Measurements from ENCODE around the gene HTR4. TPM values are rescaled to one million over a fixed set of nuclear protein-coding genes. Genes with fewer than 3 reads are reported as not detected.
A peak's percentile ranks its signal among the peaks of the same experiment; 100 is the strongest.
"Not testable (repeated sequence)": the region's sequence is repeated elsewhere in the genome, so short reads cannot be mapped to it uniquely, and the experiment has no call there.

The HTR4 gene
- total RNA-seq, 3 donors from 2014 or later = 15.0 to 18.8 (median 17.3) TPM

DNA sequence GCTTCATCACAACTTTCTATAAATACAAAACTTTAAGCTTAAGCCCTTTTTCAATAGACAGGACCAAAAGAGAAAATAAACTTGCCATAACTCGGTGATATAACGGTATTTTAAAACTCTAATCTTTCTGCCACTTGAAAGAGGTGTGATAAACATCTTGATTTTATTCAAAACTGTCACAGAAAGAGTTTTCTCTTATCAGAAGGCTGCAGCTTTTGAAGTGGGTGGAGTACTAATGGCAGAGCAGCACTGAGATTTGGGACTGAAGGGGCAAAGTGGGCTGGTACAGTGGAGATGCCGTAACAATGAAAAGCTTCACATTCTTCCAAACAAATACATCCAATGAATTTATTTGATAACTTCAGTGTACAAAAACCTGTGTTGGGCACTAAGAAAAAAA is 178.0 kb downstream of the HTR4 start:
- no peaks in the 10 kb centered on the region for H3K36me3 ChIP-seq (ENCODE audit: low read depth)
- ATAC-seq (no peak), DNase-seq (no peak)
- H3K4me1 ChIP-seq (ENCODE audit: low read depth) = no peaks in the 10 kb centered on the region
- no peak overlapping the region for H3K4me3 ChIP-seq
- H3K9me3 ChIP-seq = no peaks in the 10 kb centered on the region
- TF ChIP-seq, protein P1, sequence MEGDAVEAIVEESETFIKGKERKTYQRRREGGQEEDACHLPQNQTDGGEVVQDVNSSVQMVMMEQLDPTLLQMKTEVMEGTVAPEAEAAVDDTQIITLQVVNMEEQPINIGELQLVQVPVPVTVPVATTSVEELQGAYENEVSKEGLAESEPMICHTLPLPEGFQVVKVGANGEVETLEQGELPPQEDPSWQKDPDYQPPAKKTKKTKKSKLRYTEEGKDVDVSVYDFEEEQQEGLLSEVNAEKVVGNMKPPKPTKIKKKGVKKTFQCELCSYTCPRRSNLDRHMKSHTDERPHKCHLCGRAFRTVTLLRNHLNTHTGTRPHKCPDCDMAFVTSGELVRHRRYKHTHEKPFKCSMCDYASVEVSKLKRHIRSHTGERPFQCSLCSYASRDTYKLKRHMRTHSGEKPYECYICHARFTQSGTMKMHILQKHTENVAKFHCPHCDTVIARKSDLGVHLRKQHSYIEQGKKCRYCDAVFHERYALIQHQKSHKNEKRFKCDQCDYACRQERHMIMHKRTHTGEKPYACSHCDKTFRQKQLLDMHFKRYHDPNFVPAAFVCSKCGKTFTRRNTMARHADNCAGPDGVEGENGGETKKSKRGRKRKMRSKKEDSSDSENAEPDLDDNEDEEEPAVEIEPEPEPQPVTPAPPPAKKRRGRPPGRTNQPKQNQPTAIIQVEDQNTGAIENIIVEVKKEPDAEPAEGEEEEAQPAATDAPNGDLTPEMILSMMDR (IDR thresholded peaks at IDR 0.05) = no peak
- intact Hi-C loops (cut with DNase I, micrococcal nuclease) = no loop called here

DNA sequence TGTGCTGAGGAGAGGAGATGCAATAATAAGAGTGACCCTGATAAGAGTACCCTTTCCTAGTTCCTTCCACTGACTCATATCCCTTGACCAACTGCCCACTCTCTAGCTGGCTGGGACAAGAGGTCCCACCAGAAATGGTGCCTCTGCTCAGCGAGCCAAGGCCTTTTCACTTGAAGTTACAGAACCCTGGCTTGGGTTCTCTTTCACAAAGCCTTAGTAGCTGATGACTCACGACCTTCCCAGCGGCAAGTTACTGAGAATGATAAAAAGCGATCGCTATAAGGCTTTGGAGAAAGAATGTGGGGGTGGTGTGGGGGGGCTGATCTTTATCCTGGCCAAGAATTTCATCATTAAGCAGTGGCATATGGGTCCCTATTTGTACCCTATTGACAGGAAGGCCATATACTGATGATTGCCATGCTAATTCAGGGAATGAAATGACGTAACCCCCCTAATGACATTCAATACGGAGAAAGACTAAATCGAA is 180.3 kb downstream of the HTR4 start:
- H3K4me1 ChIP-seq (ENCODE audit: low read depth) = no peaks in the 10 kb centered on the region
- TF ChIP-seq, protein P1 (IDR thresholded peaks at IDR 0.05) = no peak
- no peak for ATAC-seq
- no peak overlapping the region for H3K4me3 ChIP-seq
- intact Hi-C loops (cut with DNase I, micrococcal nuclease) = no loop called here
- no peaks in the 10 kb centered on the region for H3K36me3 ChIP-seq (ENCODE audit: low read depth)
- H3K9me3 ChIP-seq = no peaks in the 10 kb centered on the region
- no peak for DNase-seq

DNA sequence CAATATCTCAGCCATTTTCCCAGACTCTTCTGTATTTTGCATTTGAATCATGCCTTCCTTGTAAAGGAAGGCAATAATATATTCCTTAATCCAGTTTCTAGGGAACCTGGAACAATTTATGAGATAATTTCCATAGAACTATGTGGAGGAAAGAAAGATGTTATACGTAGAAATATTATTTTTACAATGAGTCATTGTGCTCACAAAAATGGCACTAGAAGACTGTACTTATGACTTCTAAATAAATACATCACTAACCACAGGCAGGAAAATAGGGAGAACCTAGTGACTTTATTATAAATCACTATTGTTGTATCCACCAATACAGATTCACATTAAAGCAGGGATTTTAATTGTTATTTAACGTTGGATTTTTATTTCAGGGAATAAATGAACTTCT is 182.9 kb downstream of the HTR4 start:
- Histone ChIP-seq H3K9me3 (no peaks in the 10 kb centered on the region), H3K4me3 (no peak overlapping the region), H3K4me1 (ENCODE audit: low read depth) (no peaks in the 10 kb centered on the region), H3K36me3 (ENCODE audit: low read depth) (no peaks in the 10 kb centered on the region)
- no peak for ATAC-seq
- no peak for DNase-seq
- TF ChIP-seq, protein P1 (IDR thresholded peaks at IDR 0.05) = no peak
- intact Hi-C loops (cut with DNase I, micrococcal nuclease) = no loop called here

DNA sequence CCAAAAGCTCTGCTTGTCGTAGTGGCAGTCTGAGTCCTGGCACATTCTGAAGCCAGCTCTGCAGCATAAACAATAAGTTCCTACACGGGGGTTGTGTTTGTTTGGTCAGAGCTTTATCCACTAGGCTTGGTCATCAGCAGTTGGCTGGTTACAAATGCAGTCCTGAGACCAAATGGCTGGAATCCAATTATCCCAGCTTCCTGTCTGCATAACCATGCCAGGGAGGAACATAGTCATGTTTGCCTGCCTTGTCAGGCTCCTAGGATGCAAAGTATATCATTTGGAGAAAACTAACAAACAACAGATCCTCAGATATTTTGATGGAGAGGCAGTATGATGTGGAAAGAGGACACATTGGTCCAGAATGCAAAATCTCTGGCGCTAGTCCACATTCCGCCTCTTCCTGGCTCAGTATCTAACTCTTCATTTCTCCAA is 184.8 kb downstream of the HTR4 start:
- intact Hi-C loops (cut with DNase I, micrococcal nuclease) = no loop called here
- peak in 1 of 3 donors; percentile 24 for DNase-seq
- Histone ChIP-seq H3K36me3 (ENCODE audit: low read depth) (no peaks in the 10 kb centered on the region), H3K4me3 (no peak overlapping the region), H3K9me3 (no peaks in the 10 kb centered on the region), H3K4me1 (ENCODE audit: low read depth) (no peaks in the 10 kb centered on the region)
- TF ChIP-seq, protein P1 (IDR thresholded peaks at IDR 0.05) = no peak
- peak; percentile 57 for ATAC-seq

DNA sequence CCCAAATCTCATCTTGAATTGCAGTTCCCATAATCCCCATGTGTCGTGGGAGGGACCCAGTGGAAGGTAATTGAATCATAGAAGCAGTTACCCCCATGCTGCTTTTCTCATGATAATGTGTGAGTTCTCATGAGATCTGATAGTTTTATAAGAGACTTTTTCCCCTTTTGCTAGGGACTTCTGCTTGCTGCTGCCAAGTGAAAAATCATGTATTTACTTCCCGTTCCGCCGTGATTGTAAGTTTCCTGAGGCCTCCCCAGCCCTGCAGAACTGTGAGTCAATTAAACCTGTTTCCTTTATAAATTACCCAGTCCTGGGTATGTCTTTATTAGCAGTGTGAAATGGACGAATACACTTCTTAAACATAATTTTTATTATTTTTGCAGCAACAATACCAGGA is 185.6 kb downstream of the HTR4 start:
- DNase-seq; H3K9me3 ChIP-seq; H3K36me3 ChIP-seq (ENCODE audit: low read depth); ATAC-seq; H3K4me3 ChIP-seq; intact Hi-C loops (cut with DNase I, micrococcal nuclease); H3K4me1 ChIP-seq (ENCODE audit: low read depth): not testable (repeated sequence)

DNA sequence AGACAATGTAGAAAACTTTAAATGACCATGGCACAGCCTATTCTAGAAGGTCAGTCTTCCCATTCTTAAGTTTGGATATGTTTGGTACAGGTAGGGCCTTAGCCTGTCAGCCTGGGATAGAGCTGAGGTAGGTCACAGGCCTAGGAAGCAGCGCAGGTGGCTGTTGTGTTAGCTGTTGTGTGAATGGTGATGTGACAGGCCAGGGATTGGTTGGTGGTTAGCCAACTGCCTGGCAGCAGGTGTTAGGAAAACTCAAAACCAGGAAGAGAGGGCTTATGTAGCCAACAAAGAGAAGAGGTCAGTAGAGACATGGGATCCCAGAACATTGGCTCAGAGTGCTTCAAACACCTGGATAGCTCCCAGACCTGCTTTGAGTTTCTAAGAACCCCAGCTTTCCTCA is 186.4 kb downstream of the HTR4 start:
- TF ChIP-seq, protein P1 (IDR thresholded peaks at IDR 0.05) = no peak
- Histone ChIP-seq H3K4me1 (ENCODE audit: low read depth) (no peaks in the 10 kb centered on the region), H3K36me3 (ENCODE audit: low read depth) (no peaks in the 10 kb centered on the region), H3K9me3 (no peaks in the 10 kb centered on the region), H3K4me3 (no peak overlapping the region)
- DNase-seq = no peak
- intact Hi-C loops (cut with DNase I, micrococcal nuclease) = no loop called here
- ATAC-seq = no peak
